H9 (cell line): Measurements from ENCODE around the gene VTN. TPM values are rescaled to one million over a fixed set of nuclear protein-coding genes. Genes with fewer than 3 reads are reported as not detected.

ENCODE experiments used
- DNase-seq: peaks from one replicate; pipeline ENCODE4 v3.0.0-alpha.2; 2017
- H2AFZ ChIP-seq: one replicate; pipeline ENCODE4 v1.6.1; 2013; ENCODE audit warnings: mild to moderate bottlenecking, low read length, control low read depth, moderate library complexity
- H2AK5ac ChIP-seq: 2 replicates; pipeline ENCODE4 v1.6.1; 2013; ENCODE audit warnings: low read length, control low read depth, mixed read lengths; ENCODE audit not compliant: insufficient read length
- H2BK120ac ChIP-seq: one replicate; pipeline ENCODE4 v1.6.1; 2013; ENCODE audit warnings: low read depth, mild to moderate bottlenecking, low read length, control low read depth, inconsistent platforms; ENCODE audit not compliant: poor library complexity, severe bottlenecking
- H2BK12ac ChIP-seq: 2 replicates; pipeline ENCODE4 v1.6.1; 2013; ENCODE audit warnings: low read length, control low read depth, mixed read lengths, low read depth; ENCODE audit not compliant: insufficient read length
- H2BK15ac ChIP-seq: 2 replicates; pipeline ENCODE4 v1.6.1; 2013; ENCODE audit warnings: low read depth, low read length, control low read depth
- H2BK20ac ChIP-seq: one replicate; pipeline ENCODE4 v1.6.1; 2013; ENCODE audit warnings: low read depth, mild to moderate bottlenecking, low read length, control low read depth, inconsistent platforms; ENCODE audit not compliant: poor library complexity, severe bottlenecking
- H2BK5ac ChIP-seq: 2 replicates; pipeline ENCODE4 v1.6.1; 2013; ENCODE audit warnings: low read length, control low read depth, mixed read lengths; ENCODE audit not compliant: insufficient read length
- H3K14ac ChIP-seq: 2 replicates; pipeline ENCODE4 v1.6.1; 2013; ENCODE audit warnings: low read length, control low read depth; ENCODE audit not compliant: insufficient read depth
- H3K18ac ChIP-seq: 2 replicates; pipeline ENCODE4 v1.6.1; 2013; ENCODE audit warnings: low read depth, mild to moderate bottlenecking, mixed read lengths, low read length, control low read depth; ENCODE audit not compliant: insufficient read length
- H3K23ac ChIP-seq: 2 replicates; pipeline ENCODE4 v1.6.1; 2013; ENCODE audit warnings: low read length, control low read depth, mixed read lengths, low read depth; ENCODE audit not compliant: insufficient read length
- H3K23me2 ChIP-seq: 2 replicates; pipeline ENCODE4 v1.6.1; 2013; ENCODE audit warnings: low read depth, mild to moderate bottlenecking, mixed read lengths, low read length, control low read depth; ENCODE audit not compliant: insufficient read length, poor library complexity, severe bottlenecking
- H3K27ac ChIP-seq: 2 replicates; pipeline ENCODE4 v1.5.1; 2013; ENCODE audit warnings: low read length, control low read depth, mixed read lengths, low read depth; ENCODE audit not compliant: insufficient read length
- H3K27me3 ChIP-seq: 2 replicates; pipeline ENCODE4 v1.6.1; 2013; ENCODE audit warnings: low read length, control low read depth, inconsistent platforms; ENCODE audit not compliant: insufficient read depth
- H3K4ac ChIP-seq: 2 replicates; pipeline ENCODE4 v1.6.1; 2013; ENCODE audit warnings: low read depth, mild to moderate bottlenecking, control low read depth, inconsistent platforms, low read length, moderate library complexity
- H3K4me1 ChIP-seq: 2 replicates; pipeline ENCODE4 v1.6.1; 2013; ENCODE audit warnings: low read length, control low read depth, inconsistent platforms; ENCODE audit not compliant: insufficient read depth
- H3K4me2 ChIP-seq: 2 replicates; pipeline ENCODE4 v1.6.1; 2013; ENCODE audit warnings: low read length, control low read depth, mixed read lengths; ENCODE audit not compliant: insufficient read length, insufficient read depth
- H3K56ac ChIP-seq: 2 replicates; pipeline ENCODE4 v1.6.1; 2013; ENCODE audit warnings: low read depth, mild to moderate bottlenecking, mixed read lengths, low read length, control low read depth; ENCODE audit not compliant: insufficient read length
- H3K79me1 ChIP-seq: 2 replicates; pipeline ENCODE4 v1.6.1; 2013; ENCODE audit warnings: low read depth, mild to moderate bottlenecking, moderate library complexity, low read length, control low read depth, inconsistent platforms; ENCODE audit not compliant: insufficient read depth, poor library complexity, severe bottlenecking
- H3K79me2 ChIP-seq: 2 replicates; pipeline ENCODE4 v1.6.1; 2013; ENCODE audit warnings: low read length, control low read depth, inconsistent platforms; ENCODE audit not compliant: insufficient read depth
- H3K9ac ChIP-seq: 2 replicates; pipeline ENCODE4 v1.6.1; 2013; ENCODE audit warnings: low read length, control low read depth, mixed read lengths; ENCODE audit not compliant: insufficient read length; ENCODE audit errors: extremely low read depth
- H3K9me3 ChIP-seq: one replicate; pipeline ENCODE4 v1.6.1; 2013; ENCODE audit warnings: low read depth, low read length, inconsistent platforms; ENCODE audit not compliant: control insufficient read depth
- H3T11ph ChIP-seq: one replicate; pipeline ENCODE4 v1.6.1; 2013; ENCODE audit warnings: mild to moderate bottlenecking, low read length, control low read depth, inconsistent platforms
- H4K20me1 ChIP-seq: one replicate; pipeline ENCODE4 v1.6.1; 2013; ENCODE audit not compliant: control insufficient read depth, insufficient read length, insufficient read depth
- H4K5ac ChIP-seq: 2 replicates; pipeline ENCODE4 v1.6.1; 2013; ENCODE audit warnings: low read depth, mild to moderate bottlenecking, mixed read lengths, low read length, control low read depth; ENCODE audit not compliant: insufficient read length
- H4K8ac ChIP-seq: replicated peaks from 2 replicates; pipeline ENCODE4 v1.6.1; 2013; ENCODE audit warnings: low read length, control low read depth, mixed read lengths, low read depth; ENCODE audit not compliant: insufficient read length
- H4K91ac ChIP-seq: 2 replicates; pipeline ENCODE4 v1.6.1; 2013; ENCODE audit warnings: low read depth, mild to moderate bottlenecking, moderate library complexity, mixed read lengths, low read length, control low read depth; ENCODE audit not compliant: insufficient read length
- H3K27ac Mint-ChIP-seq, 3 experiments: 2 replicates in 2 of 3; 3 replicates in 1 of 3; pipeline ENCODE4 v1.8.0; 2020 to 2021; ENCODE audit warnings: mixed read lengths in 3 of 3, mild to moderate bottlenecking in 1 of 3, moderate library complexity in 1 of 3
- H3K27me3 Mint-ChIP-seq: 2 replicates; pipeline ENCODE4 v1.8.0; 2021; ENCODE audit warnings: low read depth, mild to moderate bottlenecking, moderate library complexity, mixed read lengths
- H3K36me3 Mint-ChIP-seq, 3 experiments: 2 replicates in 2 of 3; 3 replicates in 1 of 3; pipeline ENCODE4 v1.8.0; 2020 to 2021; ENCODE audit warnings: low read depth in 3 of 3, mixed read lengths in 3 of 3; ENCODE audit not compliant: insufficient read depth in 1 of 3
- H3K4me1 Mint-ChIP-seq, 2 experiments: 2 replicates each; pipeline ENCODE4 v1.8.0; 2020; ENCODE audit warnings: mixed read lengths in 2 of 2
- H3K4me3 Mint-ChIP-seq, 2 experiments: 2 replicates in 1 of 2; 3 replicates in 1 of 2; pipeline ENCODE4 v1.8.0; 2020 to 2021; ENCODE audit warnings: mild to moderate bottlenecking in 2 of 2, mixed read lengths in 2 of 2, moderate library complexity in 1 of 2
- H3K9me3 Mint-ChIP-seq, 2 experiments: 2 replicates in 1 of 2; 3 replicates in 1 of 2; pipeline ENCODE4 v1.8.0; 2020; ENCODE audit warnings: mild to moderate bottlenecking in 2 of 2, mixed read lengths in 2 of 2, moderate library complexity in 1 of 2
- CTCF ChIP-seq: fragments of 200-600 bp; sonication (generic); conservative IDR thresholded peaks from 3 replicates; pipeline ENCODE4 v1.8.0; 2021; ENCODE audit warnings: antibody characterized with exemption, mild to moderate bottlenecking
- WGBS: extraction: QIAGEN DNeasy Blood & Tissue Kit; methylation state at CpG from one replicate; pipeline ENCODE4 v1.1.7; 2013; ENCODE audit warnings: missing lambda C conversion rate, low lambda C conversion rate, mixed read lengths; ENCODE audit not compliant: insufficient read length; ENCODE audit errors: extremely low coverage; 5-methylcytosine and 5-hydroxymethylcytosine counted together
- total RNA-seq: library from RNA; stranded (reverse); gene quantifications from 2 replicates; pipeline ENCODE4 v1.2.1, GENCODE V29; 2021

Gene VTN
- total RNA-seq, 1 experiment from 2014 or later, result not detected

- Histone ChIP-seq H4K91ac (no peak overlapping the region), H3K79me2 (no peaks in the 10 kb centered on the region), H2BK120ac (no peak overlapping the region), H3K56ac (no peak overlapping the region), H3K27me3 (no peaks in the 10 kb centered on the region), H3K9me3 (no peaks in the 10 kb centered on the region), H3K4ac (no peak overlapping the region), H3K27ac (no peak overlapping the region), H3K23me2 (no peaks in the 10 kb centered on the region), H3T11ph (no peak overlapping the region), H3K9ac (no peak overlapping the region), H2AFZ (no peak overlapping the region), H2BK12ac (no peak overlapping the region), H4K5ac (no peak overlapping the region), H3K79me1 (no peaks in the 10 kb centered on the region), H4K8ac (no peak overlapping the region), H3K18ac (no peak overlapping the region), H4K20me1 (no peaks in the 10 kb centered on the region), H2AK5ac (no peak overlapping the region), H2BK5ac (no peak overlapping the region), H3K4me1 (no peaks in the 10 kb centered on the region), H2BK20ac (no peak overlapping the region), H3K4me2 (no peak overlapping the region), H2BK15ac (no peak overlapping the region), H3K23ac (no peak overlapping the region), H3K14ac (no peak overlapping the region)
- no peak overlapping the region for H3K4me3 Mint-ChIP-seq
- peaks cover 18 to 74% (median 64%) of the 10 kb centered on the region in 3 experiments; a peak in 6 of 7 replicates for H3K36me3 Mint-ChIP-seq
- no peak overlapping the region for H3K27ac Mint-ChIP-seq
- H3K4me1 Mint-ChIP-seq, result peaks cover 16 to 17% of the 10 kb centered on the region in 2 experiments
- no peaks in the 10 kb centered on the region for H3K9me3 Mint-ChIP-seq
- no peak for DNase-seq
- no CpG with 5 or more reads among the region's 10 CpGs for WGBS
- H3K27me3 Mint-ChIP-seq, result no peaks in the 10 kb centered on the region
- no peak for TF ChIP-seq CTCF
These were observed 26.6 kb downstream of the VTN start for GRCh38 chr17:28343491-28343932.
